SK-N-MC (cell line): ENCODE measurements around the gene PCNX2.
"Not testable (repeated sequence)": the region's sequence is repeated elsewhere in the genome, so short reads cannot be mapped to it uniquely, and the experiment has no call there.

Source experiments
- DNase-seq: peaks from one replicate; pipeline ENCODE4 v3.0.0-alpha.2; 2011; ENCODE audit warnings: low read depth, low spot score
- H3K27ac ChIP-seq: fragments of 200-600 bp; sonication (generic); 2 replicates; pipeline ENCODE4 v1.5.1; 2016; ENCODE audit warnings: mixed run types
- H3K36me3 ChIP-seq: fragments of 200-600 bp; sonication (generic); 2 replicates; pipeline ENCODE4 v1.6.1; 2017; ENCODE audit warnings: antibody characterized with exemption, low read length, mixed read lengths; ENCODE audit not compliant: insufficient read depth
- H3K4me3 ChIP-seq: fragments of 200-600 bp; sonication (generic); 2 replicates; pipeline ENCODE4 v1.5.1; 2016
- H3K9ac ChIP-seq: fragments of 200-600 bp; sonication (generic); 2 replicates; pipeline ENCODE4 v1.8.0; 2017; ENCODE audit warnings: mixed run types, mixed read lengths; ENCODE audit not compliant: insufficient read length
- H3K9me3 ChIP-seq: fragments of 200-600 bp; sonication (generic); 2 replicates; pipeline ENCODE4 v1.6.1; 2017; ENCODE audit warnings: low read depth, mild to moderate bottlenecking, antibody characterized with exemption, low read length, moderate library complexity, mixed read lengths
- EZH2 ChIP-seq: fragments of 200-600 bp; sonication (generic); IDR thresholded peaks from one replicate; pipeline ENCODE4 v1.6.1; 2017; ENCODE audit warnings: antibody characterized with exemption
- FOXP2 ChIP-seq: optimal IDR thresholded peaks from 2 replicates; pipeline ENCODE3; 2011; ENCODE audit warnings: mild to moderate bottlenecking, moderate library complexity; ENCODE audit not compliant: insufficient read depth; ENCODE audit errors: extremely low read length, control extremely low read depth
- POLR2AphosphoS5 ChIP-seq: IDR thresholded peaks from 2 replicates; pipeline ENCODE4 v1.6.1; 2012; ENCODE audit warnings: mild to moderate bottlenecking, low read depth, low read length, borderline replicate concordance

PCNX2 gene

GRCh38 chr1:233114860-233115259, 180.7 kb downstream of the PCNX2 start:
- no peak for TF ChIP-seq POLR2AphosphoS5
- no peaks in the 10 kb centered on the region for H3K36me3 ChIP-seq
- no peaks in the 10 kb centered on the region for H3K9me3 ChIP-seq
- H3K4me3 ChIP-seq: no peak overlapping the region
- no peak for DNase-seq
- H3K9ac ChIP-seq: no peak overlapping the region
- H3K27ac ChIP-seq: no peak overlapping the region

GRCh38 chr1:233114159-233114558, 181.4 kb downstream of the PCNX2 start:
- no peaks in the 10 kb centered on the region for H3K36me3 ChIP-seq
- no peak for DNase-seq
- H3K9ac ChIP-seq: no peak overlapping the region
- H3K27ac ChIP-seq: no peak overlapping the region
- TF ChIP-seq EZH2 (no peak), FOXP2 (no peak), POLR2AphosphoS5 (no peak)
- no peak overlapping the region for H3K4me3 ChIP-seq
- H3K9me3 ChIP-seq: no peaks in the 10 kb centered on the region

DNA sequence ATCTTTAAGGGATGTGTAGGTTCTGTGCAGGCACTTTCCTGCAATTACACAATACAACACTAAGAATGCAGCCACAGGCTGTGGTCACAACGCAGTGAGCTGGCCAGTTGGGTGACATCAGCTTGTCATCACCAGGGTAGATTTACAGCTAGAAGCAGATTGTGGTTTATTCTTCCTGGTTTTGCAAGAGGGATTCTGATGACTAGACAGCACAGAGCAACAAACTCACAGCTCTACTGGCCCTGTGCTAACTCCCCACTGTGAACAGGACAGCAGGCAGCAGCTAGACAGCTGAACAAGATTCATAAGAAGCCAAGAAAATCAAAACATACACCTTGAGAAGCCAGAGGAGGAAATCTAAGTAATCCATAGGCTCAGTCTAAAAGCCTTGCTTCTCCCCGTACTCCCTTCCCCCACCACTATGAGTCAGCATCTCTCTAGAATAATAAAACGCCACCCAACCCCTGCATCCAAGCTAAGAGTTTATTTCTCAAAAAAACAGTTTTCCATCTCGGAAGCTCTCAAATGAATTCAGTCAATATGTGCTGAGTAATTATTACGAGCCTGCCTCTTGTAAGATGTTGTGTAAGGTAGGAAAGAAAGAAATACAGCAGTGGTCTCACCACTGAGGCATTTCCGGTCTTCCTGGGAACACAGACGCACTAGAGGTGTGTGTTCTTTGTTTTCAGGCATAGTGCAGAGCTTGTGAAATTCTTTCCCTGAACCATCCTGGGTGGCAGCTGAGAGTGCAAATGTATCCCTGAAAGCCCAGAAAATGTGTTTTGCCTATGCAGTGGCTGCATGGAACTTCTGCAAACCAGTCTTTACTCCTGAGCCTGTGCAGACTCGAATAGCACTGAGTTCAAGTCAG, 182.3 kb downstream of the PCNX2 start:
- no peaks in the 10 kb centered on the region for H3K36me3 ChIP-seq
- peak overlapping the region; percentile 94 for H3K27ac ChIP-seq
- H3K4me3 ChIP-seq: peak overlapping the region; percentile 69
- DNase-seq: peak; percentile 72
- TF ChIP-seq FOXP2 (no peak), POLR2AphosphoS5 (no peak)
- H3K9ac ChIP-seq: peak overlapping the region; percentile 58
- H3K9me3 ChIP-seq: no peaks in the 10 kb centered on the region

DNA sequence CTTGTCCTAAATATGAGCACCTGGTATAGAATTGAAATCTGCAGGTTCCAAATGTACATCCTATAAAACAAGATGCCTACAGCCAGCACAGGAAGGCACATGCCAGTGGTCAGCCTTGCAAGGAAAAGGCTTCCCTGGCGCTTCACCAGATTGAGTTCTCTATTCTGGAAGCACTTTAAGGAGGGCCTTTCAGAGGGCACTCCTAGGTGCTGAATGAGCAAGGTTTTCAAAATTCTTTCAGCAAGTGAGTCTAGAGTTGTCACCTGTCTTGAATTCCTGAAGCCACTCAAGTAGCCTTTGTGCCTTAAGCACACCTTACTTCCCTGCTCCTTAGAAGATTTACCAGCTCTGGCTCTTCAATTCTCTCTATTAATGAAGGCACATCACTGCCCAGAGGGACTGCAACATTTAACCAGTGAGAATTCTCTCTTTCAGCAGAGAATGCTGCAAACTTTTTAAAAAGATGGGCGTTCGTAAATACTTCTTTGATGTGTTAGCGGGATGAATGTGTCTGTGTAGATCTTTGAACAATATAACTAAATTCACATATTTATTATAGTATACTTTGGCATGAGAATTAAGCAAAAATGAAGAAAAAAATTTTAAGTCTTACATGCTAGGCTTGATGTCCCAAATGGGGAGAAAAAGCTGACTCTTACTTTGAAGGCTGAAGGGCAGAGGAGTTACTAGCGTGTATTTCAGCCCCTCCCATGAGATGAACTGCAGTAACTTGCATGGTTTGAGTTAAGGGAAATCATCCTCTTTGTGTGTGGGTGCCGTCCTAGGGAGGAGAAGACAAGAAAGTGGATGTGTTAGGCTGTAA, 183.1 kb downstream of the PCNX2 start:
- H3K9me3 ChIP-seq: no peaks in the 10 kb centered on the region
- DNase-seq: no peak
- peak overlapping the region; percentile 69 for H3K4me3 ChIP-seq
- H3K36me3 ChIP-seq: no peaks in the 10 kb centered on the region
- TF ChIP-seq POLR2AphosphoS5 (no peak), EZH2 (no peak), FOXP2 (no peak)
- peak overlapping the region; percentile 94 for H3K27ac ChIP-seq
- peak overlapping the region; percentile 58 for H3K9ac ChIP-seq

GRCh38 chr1:233111731-233112130, 183.8 kb downstream of the PCNX2 start:
- Histone ChIP-seq H3K27ac (no peak overlapping the region), H3K36me3 (no peaks in the 10 kb centered on the region), H3K9ac (no peak overlapping the region), H3K4me3 (no peak overlapping the region), H3K9me3 (no peaks in the 10 kb centered on the region)
- no peak for DNase-seq
- TF ChIP-seq FOXP2: no peak
- no peak for TF ChIP-seq EZH2
- TF ChIP-seq POLR2AphosphoS5: no peak

GRCh38 chr1:233109096-233109495, 186.4 kb downstream of the PCNX2 start:
- TF ChIP-seq FOXP2: no peak
- TF ChIP-seq POLR2AphosphoS5: no peak
- no peak for TF ChIP-seq EZH2

DNA sequence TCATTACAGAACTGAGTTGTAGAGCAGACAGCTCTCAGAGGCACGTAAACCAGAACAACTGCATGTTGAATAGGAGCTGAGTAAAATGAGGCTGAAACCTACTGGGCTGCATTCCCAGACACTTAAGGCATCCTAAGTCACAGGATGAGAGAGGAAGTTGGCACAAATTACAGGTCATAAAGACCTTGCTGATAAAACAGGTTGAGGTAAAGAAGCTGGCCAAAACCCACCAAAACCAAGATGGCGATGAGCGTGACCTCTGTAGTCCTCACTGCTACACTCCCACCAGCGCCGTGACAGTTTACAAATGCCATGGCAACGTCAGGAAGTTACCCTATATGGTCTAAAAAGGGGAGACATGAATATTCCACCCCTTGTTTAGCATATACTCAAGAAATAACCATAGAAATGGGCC, 187.8 kb downstream of the PCNX2 start:
- H3K9ac ChIP-seq, H3K9me3 ChIP-seq, H3K4me3 ChIP-seq, H3K36me3 ChIP-seq, DNase-seq, H3K27ac ChIP-seq: not testable (repeated sequence)

More at GRCh38 chr1:233109096-233109495, 186.4 kb downstream of the PCNX2 start:
- Histone ChIP-seq H3K27ac (no peak overlapping the region), H3K4me3 (no peak overlapping the region), H3K9ac (no peak overlapping the region), H3K36me3 (no peaks in the 10 kb centered on the region), H3K9me3 (no peaks in the 10 kb centered on the region)
- DNase-seq: no peak

- Histone ChIP-seq H3K27ac (no peak overlapping the region), H3K4me3 (no peak overlapping the region), H3K36me3 (no peaks in the 10 kb centered on the region), H3K9me3 (no peaks in the 10 kb centered on the region), H3K9ac (no peak overlapping the region)
- TF ChIP-seq POLR2AphosphoS5 (no peak), EZH2 (no peak), FOXP2 (no peak)
- DNase-seq: no peak
Measured at GRCh38 chr1:233107130-233107660, 188.3 kb downstream of the PCNX2 start.
